GM19240 (cell line): ENCODE data around the gene ERVMER34-1.

Experiments used
- DNase-seq: peaks from one replicate; pipeline ENCODE4 v3.0.0; 2011; ENCODE audit warnings: low spot score; ENCODE audit not compliant: insufficient read length

Gene ERVMER34-1

DNA sequence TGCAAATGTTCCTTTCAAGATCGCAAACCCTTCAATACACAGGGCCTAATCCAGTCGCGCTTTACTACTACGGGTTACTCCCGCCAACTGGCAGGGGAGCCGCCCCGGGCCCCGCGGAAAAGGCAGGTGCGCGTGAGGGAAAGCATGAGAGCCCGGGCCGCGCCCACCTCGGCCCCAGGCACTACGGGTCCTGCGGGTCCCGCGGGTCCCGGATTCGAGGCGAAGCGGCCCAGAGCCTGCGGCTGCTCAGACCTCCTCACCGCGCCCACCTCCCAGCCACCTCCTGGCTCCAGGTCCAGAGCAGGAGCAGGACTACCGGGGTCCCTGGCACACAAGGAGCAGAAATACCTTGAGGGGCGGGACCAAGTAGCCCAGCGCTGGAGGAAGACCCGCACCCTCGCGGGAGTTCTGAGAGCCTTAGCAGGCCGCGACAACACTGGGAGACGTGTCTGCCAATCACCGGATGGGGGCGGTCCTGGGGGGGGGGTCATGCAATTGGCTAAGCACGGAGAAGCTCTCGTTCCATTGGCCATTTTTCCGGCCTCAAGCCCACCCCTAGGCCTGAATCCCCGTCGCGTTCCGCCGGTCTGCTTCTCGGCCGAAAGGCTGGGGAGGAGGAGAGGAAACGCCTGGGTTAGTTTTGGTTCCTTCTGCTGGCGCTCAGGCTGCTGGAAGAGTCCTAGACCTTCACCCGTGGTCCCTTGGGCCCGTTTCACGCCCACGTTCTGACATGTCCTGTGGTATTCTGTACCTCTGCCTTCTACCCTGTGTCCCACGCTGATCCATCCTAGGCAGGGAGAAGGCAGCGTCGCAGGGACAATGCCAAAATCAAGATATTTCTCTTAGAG, 29.0 kb downstream of the ERVMER34-1 start:
- DNase-seq, result peak; percentile 68

GRCh38 chr4:52718123-52718522, 33.1 kb downstream of the ERVMER34-1 start:
- no peak for DNase-seq

DNA sequence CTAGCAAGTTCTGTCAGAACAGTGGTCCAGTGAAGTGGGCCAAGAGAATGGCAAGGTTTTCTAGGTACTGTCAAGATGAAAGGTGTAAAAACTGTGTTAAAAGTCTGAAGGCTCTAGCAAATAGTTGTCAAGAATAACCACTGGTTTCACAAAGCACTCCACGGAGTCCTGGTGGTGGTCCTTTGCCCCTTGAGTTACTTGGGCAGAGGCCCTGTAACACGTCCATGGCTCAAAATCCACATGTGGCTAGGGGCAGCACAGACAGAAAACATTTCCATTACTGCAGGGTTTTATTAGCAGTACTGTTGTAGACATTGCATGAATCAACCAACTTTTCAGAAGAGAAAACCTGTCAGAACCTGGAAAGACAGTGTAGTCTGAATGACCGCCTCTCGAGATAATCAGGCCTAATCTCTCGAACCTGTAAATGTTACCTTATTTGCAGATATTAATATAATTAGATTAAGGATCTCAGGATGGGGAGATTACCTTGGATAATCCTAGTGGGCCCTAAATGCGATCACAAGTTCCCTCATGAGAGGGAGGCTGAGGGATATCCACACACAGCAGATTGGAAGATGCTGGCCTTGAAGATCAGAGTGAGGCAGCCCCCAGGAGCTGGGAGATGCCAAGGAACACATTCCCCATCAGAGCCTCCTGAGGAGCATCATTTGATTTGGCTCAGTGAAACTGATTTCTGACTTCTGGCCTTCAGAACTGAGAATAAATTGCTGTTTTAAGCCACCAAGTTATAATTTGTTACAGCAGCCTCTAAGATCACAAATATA, 34.7 kb downstream of the ERVMER34-1 start:
- no peak for DNase-seq

GRCh38 chr4:52715914-52716313, 35.3 kb downstream of the ERVMER34-1 start:
- DNase-seq, result no peak

GRCh38 chr4:52715255-52715897, 35.8 kb downstream of the ERVMER34-1 start:
- DNase-seq, result no peak

DNA sequence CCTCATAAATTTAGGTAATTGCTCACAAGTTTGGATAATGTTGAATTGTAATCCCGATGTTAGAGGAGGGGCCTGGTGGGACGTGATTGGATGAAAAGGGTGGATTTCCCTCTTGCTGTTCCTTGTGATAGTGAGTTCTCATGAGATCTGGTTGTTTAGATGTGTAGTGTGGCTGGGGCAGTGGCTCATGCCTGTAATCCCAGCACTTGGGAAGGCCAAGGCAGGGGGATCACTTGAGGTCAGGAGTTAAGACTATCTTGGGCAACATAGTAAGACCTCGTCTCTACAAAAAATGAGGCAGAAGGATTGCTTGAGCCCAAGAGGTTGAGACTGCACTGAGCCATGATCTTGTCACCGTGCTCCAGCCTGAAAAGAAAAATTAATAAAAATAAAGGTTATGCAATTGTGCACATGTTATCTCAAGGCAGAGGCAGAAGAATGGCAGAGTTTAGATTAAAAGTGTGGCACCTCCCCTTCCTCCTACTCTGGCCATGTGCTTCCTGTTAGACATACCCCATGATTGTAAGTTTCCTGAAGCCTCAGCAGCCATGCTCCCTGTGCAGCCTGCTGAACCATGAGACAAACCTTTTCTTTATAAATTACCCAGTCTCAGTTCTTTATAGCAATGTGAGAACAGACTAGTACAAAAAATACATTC, 36.5 kb downstream of the ERVMER34-1 start:
- DNase-seq, result no peak

DNA sequence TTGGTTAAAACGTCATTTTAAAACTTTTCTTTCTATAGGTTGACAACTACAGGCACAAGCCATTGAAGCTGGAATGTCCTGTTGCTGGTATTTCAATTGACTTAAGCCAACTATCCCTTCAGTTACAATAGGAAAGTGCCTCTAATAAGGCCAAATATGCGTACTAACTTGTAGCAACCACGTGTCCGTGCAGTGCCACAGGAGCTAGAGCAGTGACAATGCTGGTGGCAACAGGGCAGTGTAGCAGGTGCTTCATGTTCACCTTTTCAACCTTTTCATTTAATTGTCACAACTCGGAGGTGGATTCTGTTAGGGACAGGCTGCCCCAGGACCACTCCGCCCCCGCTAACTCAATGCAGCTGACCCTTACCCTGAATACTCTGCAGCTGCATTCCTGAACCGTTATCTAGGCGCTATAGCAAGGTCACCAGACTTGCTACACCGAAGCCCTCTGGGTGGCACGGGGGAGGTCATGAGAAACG, 37.7 kb downstream of the ERVMER34-1 start:
- no peak for DNase-seq

GRCh38 chr4:52712251-52713130, 38.7 kb downstream of the ERVMER34-1 start:
- peak; percentile 84 for DNase-seq

- no peak for DNase-seq
These were observed 39.4 kb downstream of the ERVMER34-1 start for GRCh38 chr4:52711834-52712250.

DNA sequence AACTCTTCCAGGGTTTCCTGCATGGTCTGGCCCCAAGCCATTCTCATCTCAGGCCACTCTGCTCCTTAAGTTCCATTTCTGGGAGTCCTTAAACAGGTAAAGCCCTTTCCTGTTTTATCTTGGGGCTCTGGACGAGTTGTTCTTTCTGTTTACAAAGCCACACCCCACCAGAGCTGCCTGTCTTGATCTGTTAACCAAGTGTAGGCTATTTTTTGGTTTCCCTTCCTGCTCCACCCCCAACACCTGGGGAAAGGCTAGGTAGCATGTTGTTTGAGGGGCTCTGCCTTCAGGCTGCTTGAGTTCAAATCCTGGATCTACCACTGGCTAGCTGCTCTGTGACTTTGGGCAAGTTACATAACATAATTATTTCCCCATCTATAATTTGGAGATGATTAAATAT, 40.0 kb downstream of the ERVMER34-1 start:
- no peak for DNase-seq

DNA sequence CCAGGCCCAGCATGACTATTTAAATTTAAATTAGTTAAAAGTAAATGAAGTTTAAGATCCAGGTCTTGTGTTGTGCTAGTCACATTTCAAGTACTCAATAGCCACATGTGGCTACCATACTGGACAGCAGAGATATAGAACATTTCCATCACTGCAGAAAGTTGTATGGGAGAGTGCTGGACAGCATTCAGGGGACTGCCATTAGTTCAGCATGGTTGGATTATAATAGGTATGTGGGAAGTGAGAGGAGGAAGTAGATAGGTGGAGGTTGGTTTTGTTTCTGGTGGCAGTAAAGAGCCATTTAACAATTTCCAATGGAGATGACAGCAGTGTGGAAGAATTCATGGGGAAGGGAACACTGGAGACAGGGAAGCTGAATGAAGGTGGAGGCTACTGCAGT, 42.1 kb downstream of the ERVMER34-1 start:
- DNase-seq, result no peak

GRCh38 chr4:52704661-52705060, 46.6 kb downstream of the ERVMER34-1 start:
- no peak for DNase-seq

GRCh38 chr4:52704133-52704532, 47.1 kb downstream of the ERVMER34-1 start:
- DNase-seq, result no peak

GRCh38 chr4:52701207-52701606, 50.0 kb downstream of the ERVMER34-1 start:
- no peak for DNase-seq

DNA sequence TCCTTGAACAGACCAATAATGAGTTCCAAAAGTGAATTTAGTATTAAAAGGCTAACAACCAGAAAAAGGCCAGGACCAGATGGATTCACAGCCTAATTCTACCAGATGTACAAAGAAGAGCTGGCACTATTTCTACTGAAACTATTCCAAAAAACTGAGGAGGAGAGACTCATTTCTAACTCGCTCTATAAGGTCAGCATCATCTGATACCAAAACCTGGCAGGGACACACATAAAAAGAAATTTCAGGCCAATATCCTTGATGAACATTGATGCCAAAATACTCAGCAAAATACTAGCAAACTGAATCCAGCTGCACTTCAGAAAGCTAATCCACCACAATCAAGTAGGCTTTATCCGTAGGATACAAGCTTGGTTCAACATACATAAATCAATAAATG, 56.3 kb downstream of the ERVMER34-1 start:
- DNase-seq, result no peak

DNA sequence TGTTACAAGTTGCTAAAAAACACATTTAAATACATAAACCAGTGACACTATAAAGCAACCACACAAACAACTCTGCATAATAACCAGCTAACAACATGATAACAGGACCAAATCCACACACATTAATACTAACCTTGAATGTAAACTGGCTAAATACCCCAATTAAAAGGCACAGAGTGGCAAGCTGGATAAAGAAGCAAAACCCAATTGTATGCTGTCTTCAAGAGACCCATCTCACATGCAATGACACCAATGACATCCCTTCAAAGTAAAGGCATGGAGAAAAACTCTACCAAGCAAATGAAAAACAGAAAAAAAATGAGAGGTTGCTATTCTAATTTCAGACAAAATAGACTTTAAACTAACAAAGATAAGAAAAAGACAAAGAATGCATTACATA, 57.7 kb downstream of the ERVMER34-1 start:
- no peak for DNase-seq
